Aorta (tissue), 5 donors: ENCODE measurements around the gene NINJ2. TPM values are rescaled to one million over a fixed set of nuclear protein-coding genes. Genes with fewer than 3 reads are reported as not detected.

ENCODE experiments used
- ATAC-seq: fragments of 200-7000 bp; cut with Tn5 transposase; one replicate; pipeline ENCODE4 v1.9.1; 2022; ENCODE audit warnings: moderate library complexity; ENCODE audit not compliant: low FRiP score
- DNase-seq, 2 donors: peaks; one replicate each; pipeline ENCODE4 v3.0.0-alpha.2; 2020
- H3K27ac ChIP-seq, 2 donors: one replicate each; pipeline ENCODE4 v1.5.1; 2013; ENCODE audit warnings: low read length in 2 of 2, mild to moderate bottlenecking in 2 of 2, moderate library complexity in 2 of 2, control low read depth in 1 of 2, inconsistent platforms in 1 of 2, low read depth in 1 of 2
- H3K27me3 ChIP-seq, 2 donors: one replicate each; pipeline ENCODE4 v1.6.1; 2013; ENCODE audit warnings: control low read depth in 1 of 2, low read length in 1 of 2, mild to moderate bottlenecking in 1 of 2, moderate library complexity in 1 of 2; ENCODE audit not compliant: insufficient read depth in 2 of 2, control insufficient read depth in 1 of 2
- H3K36me3 ChIP-seq, 2 donors: one replicate each; pipeline ENCODE4 v1.6.1; 2013; ENCODE audit warnings: control low read depth in 1 of 2, low read length in 1 of 2, mild to moderate bottlenecking in 1 of 2; ENCODE audit not compliant: insufficient read depth in 2 of 2, control insufficient read depth in 1 of 2
- H3K4me1 ChIP-seq, 2 donors: one replicate each; pipeline ENCODE4 v1.6.1; 2013; ENCODE audit warnings: low read length in 2 of 2, control low read depth in 1 of 2, mild to moderate bottlenecking in 1 of 2, moderate library complexity in 1 of 2; ENCODE audit not compliant: insufficient read depth in 2 of 2, control insufficient read depth in 1 of 2
- H3K4me3 ChIP-seq, 2 donors: one replicate each; pipeline ENCODE4 v1.5.1; 2013; ENCODE audit warnings: low read length in 2 of 2, control low read depth in 1 of 2, mild to moderate bottlenecking in 1 of 2
- H3K9me3 ChIP-seq: one replicate; pipeline ENCODE4 v1.6.1; 2013; ENCODE audit warnings: mild to moderate bottlenecking, low read length; ENCODE audit not compliant: control insufficient read depth
- WGBS, 2 donors: extraction: QIAGEN DNeasy Blood & Tissue Kit; methylation state at CpG; one replicate each; pipeline ENCODE4 v1.1.7; 2013; 5-methylcytosine and 5-hydroxymethylcytosine counted together
- intact Hi-C, 2 donors: fragments of 100-400 bp; cut with DNase I; formaldehyde crosslinking; loops; one replicate each; pipeline versions ENCODE4 v1.14.2 to v1.15.0; 2022
- polyA plus RNA-seq, 2 donors: library from polyadenylated mRNA; stranded (reverse); fragments of 200-250 nt; gene quantifications; one replicate each; pipeline ENCODE4 v1.2.3, GENCODE V29; 2013
- total RNA-seq, 2 donors: library from RNA; stranded (reverse); fragmentation: NEBNext Ultra II Directional; extraction: Animal tissue kit (Norgen Biotek cat#: 25700); gene quantifications; one replicate each; pipeline ENCODE4 v1.2.1, GENCODE V29; 2021
- donor health status: healthy with polysubstance abuse.
- donor health status: Bipolar disorder and iron deficiency.
- donor health status: DM: no; HTN: no; CAD: no.
- donor health status: DM: no; HTN: no; CAD: no.
- donor health status: DM: yes; HTN: yes; CAD: no.

The NINJ2 gene
- total and polyA plus RNA-seq, 4 donors: 0.95 to 11.2 (median 4.9) TPM

DNA sequence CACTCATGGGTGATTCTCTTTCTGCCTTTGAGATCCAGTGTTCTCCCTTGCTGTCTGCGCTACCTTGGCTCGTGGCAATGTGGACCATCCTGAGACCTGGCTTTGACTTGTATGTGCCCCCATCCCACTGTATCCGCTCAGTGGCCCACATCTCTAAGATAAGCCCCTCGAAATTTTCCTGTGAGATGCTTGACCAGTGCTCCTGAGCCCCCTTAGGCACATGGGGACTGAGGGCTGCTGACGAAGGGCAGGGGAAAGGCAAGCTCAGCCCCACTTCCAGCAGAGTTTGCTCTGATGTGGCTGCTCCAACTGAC, 1.5 kb upstream of the NINJ2 start:
- Histone ChIP-seq H3K9me3 (no peaks in the 10 kb centered on the region), H3K27me3 (no peaks in the 10 kb centered on the region), H3K4me3 (no peak overlapping the region), H3K36me3 (no peaks in the 10 kb centered on the region), H3K4me1 (peaks cover 0 to 2% of the 10 kb centered on the region in 2 donors), H3K27ac (no peak overlapping the region)
- ATAC-seq: no peak
- no peak for DNase-seq
- WGBS, 2 donors: 97 to 98% methylated on average over 5 of the region's 5 CpGs
- intact Hi-C loops: loop anchor here in 1 of 2 donors (10.0 kb wide), 1 partner anchor 80 kb away; no protein-coding TSS in a partner anchor

GRCh38 chr12:664075-664778, 982 bp upstream of the NINJ2 start:
- Histone ChIP-seq H3K36me3 (no peaks in the 10 kb centered on the region), H3K27me3 (no peaks in the 10 kb centered on the region), H3K4me3 (no peak overlapping the region), H3K9me3 (no peaks in the 10 kb centered on the region), H3K4me1 (peaks cover 0 to 2% of the 10 kb centered on the region in 2 donors), H3K27ac (no peak overlapping the region)
- intact Hi-C loops: loop anchor here in 1 of 2 donors (10.0 kb wide), 1 partner anchor 81 kb away; no protein-coding TSS in a partner anchor
- ATAC-seq (no peak), DNase-seq (no peak)
- WGBS, 2 donors: 95 to 97% methylated on average over 13 of the region's 13 CpGs

DNA sequence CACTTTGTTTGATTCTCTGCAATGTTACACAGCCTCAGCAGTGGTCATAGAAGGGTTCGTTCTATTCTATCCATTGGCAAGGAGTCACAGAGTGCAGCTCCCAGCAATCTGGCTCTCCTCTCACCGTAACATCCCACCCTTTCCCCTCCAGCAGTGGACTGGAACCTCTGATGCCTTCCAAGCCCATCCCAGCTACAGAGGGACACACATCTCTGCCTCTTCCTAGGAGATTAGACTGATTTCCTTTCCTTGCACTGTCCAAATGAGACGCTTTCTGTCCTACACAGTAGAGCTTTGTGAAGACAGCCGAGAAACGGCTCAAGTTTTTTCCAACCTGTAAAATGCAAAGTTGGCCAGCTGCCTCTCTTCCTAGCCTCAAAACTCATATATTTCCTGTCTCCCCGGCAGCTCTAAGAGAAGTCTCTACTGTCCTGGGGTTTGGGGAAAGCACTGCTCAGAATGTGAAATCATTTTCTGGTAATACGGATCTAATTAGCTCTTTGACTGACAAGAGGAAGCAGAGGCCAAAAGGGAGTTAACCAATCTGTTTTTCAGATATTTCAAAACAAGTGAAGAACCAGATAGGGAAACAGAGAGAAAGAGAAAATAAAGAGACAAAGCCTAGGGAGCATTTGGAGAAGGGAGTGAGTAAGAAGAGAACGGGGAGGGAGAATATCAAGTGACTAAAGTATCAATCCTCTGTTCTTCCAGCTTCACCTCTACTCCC, 516 bp downstream of the NINJ2 start:
- Histone ChIP-seq H3K4me3 (peak overlapping the region in 1 of 2 donors; percentile 9), H3K27me3 (no peaks in the 10 kb centered on the region), H3K4me1 (peaks cover 0 to 2% of the 10 kb centered on the region in 2 donors), H3K36me3 (no peaks in the 10 kb centered on the region), H3K9me3 (no peaks in the 10 kb centered on the region), H3K27ac (no peak overlapping the region)
- DNase-seq (no peak), ATAC-seq (peak; percentile 43)
- WGBS, 2 donors: 6 to 9% methylated on average over 8 of the region's 8 CpGs
- intact Hi-C loops: loop anchor here in 1 of 2 donors (10.0 kb wide), 1 partner anchor 82 kb away; no protein-coding TSS in a partner anchor

DNA sequence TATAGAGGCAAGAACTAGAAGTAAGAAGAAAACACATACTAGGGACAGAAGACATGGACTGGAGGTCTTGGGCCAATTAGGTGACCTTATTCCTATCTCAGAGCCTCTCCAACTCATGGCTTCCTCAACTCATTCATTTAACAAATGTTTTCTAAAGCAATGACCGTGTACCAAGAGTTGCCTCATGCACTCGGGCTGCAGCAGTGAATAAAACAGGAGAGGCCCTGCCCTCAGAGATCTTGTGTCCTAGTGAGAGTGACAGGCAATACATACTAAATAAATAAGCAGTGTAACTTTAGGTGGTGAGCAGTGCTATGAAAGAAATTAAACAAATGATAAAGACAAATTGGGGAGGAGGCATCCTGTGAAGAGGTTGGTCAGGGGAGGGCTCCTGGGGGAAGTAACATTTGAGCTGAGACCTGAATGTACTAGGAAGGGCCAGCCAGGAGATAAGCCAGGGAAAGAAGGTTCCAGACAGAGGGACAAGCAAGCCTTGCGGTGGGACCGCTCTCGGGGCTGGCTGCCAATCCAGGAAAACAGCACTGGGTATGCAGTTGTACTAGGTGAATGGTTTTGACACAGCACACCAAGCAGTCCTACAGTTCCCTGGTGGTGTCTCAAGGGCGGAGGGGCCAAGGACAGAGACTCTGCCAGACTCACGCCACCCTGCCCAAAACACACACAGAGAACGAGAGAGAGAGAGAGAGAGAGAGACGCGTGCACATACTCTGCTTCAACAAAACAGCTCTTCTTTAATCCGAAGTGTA, 1.3 kb downstream of the NINJ2 start:
- DNase-seq: no peak
- peaks cover 0 to 2% of the 10 kb centered on the region in 2 donors for H3K4me1 ChIP-seq
- peak; percentile 42 for ATAC-seq
- H3K36me3 ChIP-seq: no peaks in the 10 kb centered on the region
- WGBS, 2 donors: 43 to 54% methylated on average over 11 of the region's 11 CpGs
- peak overlapping the region in 1 of 2 donors; percentile 9 for H3K4me3 ChIP-seq
- H3K27ac ChIP-seq: no peak overlapping the region
- intact Hi-C loops: loop anchor here in 1 of 2 donors (10.0 kb wide), 1 partner anchor 83 kb away; no protein-coding TSS in a partner anchor
- no peaks in the 10 kb centered on the region for H3K9me3 ChIP-seq
- H3K27me3 ChIP-seq: no peaks in the 10 kb centered on the region

GRCh38 chr12:659090-659683, 4.1 kb downstream of the NINJ2 start:
- H3K27ac ChIP-seq: no peak overlapping the region
- DNase-seq (no peak), ATAC-seq (no peak)
- no peaks in the 10 kb centered on the region for H3K9me3 ChIP-seq
- H3K4me1 ChIP-seq: peaks cover 0 to 2% of the 10 kb centered on the region in 2 donors
- H3K27me3 ChIP-seq: no peaks in the 10 kb centered on the region
- 86 to 95% methylated on average over 5 of the region's 5 CpGs for WGBS, 2 donors
- intact Hi-C loops: no loop called here
- H3K36me3 ChIP-seq: no peaks in the 10 kb centered on the region
- H3K4me3 ChIP-seq: no peak overlapping the region

DNA sequence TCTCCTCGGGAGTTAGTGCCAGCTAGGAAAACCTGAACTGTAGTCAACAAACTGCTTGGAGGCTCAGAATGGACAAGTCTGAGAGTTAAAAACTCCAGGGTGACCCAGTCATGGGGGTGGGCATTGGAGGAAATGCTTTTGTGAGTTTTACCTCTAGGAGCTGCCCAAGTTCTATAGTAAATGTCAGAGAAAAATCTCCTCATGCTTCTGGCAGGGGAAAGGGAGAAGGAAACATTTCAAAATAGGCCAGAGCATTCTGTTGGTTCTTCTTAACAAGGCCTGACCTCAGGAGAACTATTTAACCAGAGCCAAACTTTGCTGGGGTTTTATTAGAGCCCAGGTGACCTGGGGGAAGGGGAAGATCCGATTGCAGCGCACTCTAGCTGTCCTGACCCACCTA, 12.3 kb downstream of the NINJ2 start:
- intact Hi-C loops: no loop called here
- Histone ChIP-seq H3K4me1 (no peaks in the 10 kb centered on the region), H3K36me3 (no peaks in the 10 kb centered on the region), H3K27me3 (no peaks in the 10 kb centered on the region), H3K27ac (no peak overlapping the region), H3K4me3 (no peak overlapping the region), H3K9me3 (no peaks in the 10 kb centered on the region)
- 83 to 89% methylated on average over 3 of the region's 3 CpGs for WGBS, 2 donors
- ATAC-seq (no peak), DNase-seq (no peak)

DNA sequence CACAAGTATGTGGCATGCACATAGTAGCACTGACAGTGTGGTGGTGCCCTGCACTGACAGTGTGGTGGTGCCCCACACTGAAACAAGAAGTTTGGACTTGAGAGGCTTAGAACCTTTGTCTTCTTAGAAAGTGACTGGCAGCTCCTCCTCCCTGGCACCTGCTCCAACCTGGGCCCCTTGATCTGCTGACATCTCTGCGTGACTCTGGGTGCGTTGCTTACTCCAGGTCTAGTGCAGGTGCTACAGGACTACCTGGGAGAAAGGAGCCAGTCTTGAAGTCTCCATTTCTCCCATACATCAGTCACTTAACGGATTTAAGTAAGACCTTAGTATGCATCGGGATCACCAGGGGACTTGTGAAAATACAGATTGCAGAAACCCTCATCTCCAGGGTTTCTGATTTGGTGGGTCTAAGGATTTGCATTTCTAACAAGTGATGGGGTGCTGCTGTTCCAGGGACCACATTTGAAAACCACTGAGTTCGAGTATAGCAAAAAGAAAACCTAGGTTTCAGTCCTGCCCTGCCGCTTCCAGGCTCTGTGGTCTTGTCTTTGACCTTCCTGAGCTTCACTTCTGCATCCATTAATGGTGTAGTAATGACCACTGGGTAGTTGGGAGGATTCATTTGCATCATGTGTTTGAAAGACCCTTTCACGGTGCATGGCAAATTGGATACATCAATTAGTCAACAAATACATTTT, 15.7 kb downstream of the NINJ2 start:
- no peak overlapping the region for H3K4me3 ChIP-seq
- no peak for DNase-seq
- H3K9me3 ChIP-seq: no peaks in the 10 kb centered on the region
- no peaks in the 10 kb centered on the region for H3K36me3 ChIP-seq
- H3K4me1 ChIP-seq: peaks cover 0 to 4% of the 10 kb centered on the region in 2 donors
- no peak overlapping the region for H3K27ac ChIP-seq
- no peak for ATAC-seq
- WGBS, 2 donors: 75 to 84% methylated on average over 7 of the region's 7 CpGs
- no peaks in the 10 kb centered on the region for H3K27me3 ChIP-seq
- intact Hi-C loops: loop anchor here (5.0 kb wide), 2 partner anchors 70 to 105 kb away; partner anchors contain the start of gene WNK1 (in 1 of the 2)
